PFSK-1 (cell line): ENCODE measurements around the gene NUP214.

Source experiments
- POLR2AphosphoS5 ChIP-seq: IDR thresholded peaks from 2 replicates; pipeline ENCODE4 v1.6.1; 2012; ENCODE audit warnings: low read depth, mild to moderate bottlenecking, control low read depth, low read length, moderate library complexity
- SIN3A ChIP-seq: IDR thresholded peaks from 2 replicates; pipeline ENCODE4 v1.6.1; 2012; ENCODE audit warnings: mild to moderate bottlenecking, low read length, moderate library complexity, borderline replicate concordance; ENCODE audit not compliant: insufficient read depth
- TAF1 ChIP-seq: IDR thresholded peaks from 2 replicates; pipeline ENCODE4 v1.6.1; 2012; ENCODE audit warnings: low read length, control low read depth, borderline replicate concordance; ENCODE audit not compliant: insufficient read depth
- TF ChIP-seq, protein P1 (sequence below), 2 experiments: IDR thresholded peaks; 2 replicates each; pipeline versions ENCODE4 v1.6.1 to v1.8.0; 2011 to 2012; ENCODE audit warnings: low read depth in 2 of 2, low read length in 2 of 2, control low read depth in 1 of 2, inconsistent platforms in 1 of 2, mild to moderate bottlenecking in 1 of 2, moderate library complexity in 1 of 2; ENCODE audit not compliant: insufficient read depth in 1 of 2

DNA sequence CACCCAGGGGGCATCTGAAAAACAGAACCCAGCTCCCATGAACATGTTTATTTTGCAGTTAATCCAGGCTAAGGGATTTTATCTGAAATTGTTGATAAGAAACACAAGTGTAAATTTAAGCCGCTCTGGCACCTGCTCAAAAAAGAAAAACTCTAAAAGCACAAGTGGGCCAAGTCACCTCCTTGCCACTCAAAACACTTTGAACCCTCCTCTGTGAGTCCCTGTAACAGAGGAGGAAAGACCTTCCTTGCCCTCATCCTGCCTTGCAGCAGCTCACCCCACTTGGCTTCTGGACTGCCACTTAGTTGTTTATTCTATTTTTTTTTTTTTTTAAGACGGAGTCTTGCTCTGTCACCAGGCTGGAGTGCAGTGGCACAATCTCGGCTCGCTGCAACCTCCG lies 111.4 kb downstream of the NUP214 start:
- TF ChIP-seq, protein P1, sequence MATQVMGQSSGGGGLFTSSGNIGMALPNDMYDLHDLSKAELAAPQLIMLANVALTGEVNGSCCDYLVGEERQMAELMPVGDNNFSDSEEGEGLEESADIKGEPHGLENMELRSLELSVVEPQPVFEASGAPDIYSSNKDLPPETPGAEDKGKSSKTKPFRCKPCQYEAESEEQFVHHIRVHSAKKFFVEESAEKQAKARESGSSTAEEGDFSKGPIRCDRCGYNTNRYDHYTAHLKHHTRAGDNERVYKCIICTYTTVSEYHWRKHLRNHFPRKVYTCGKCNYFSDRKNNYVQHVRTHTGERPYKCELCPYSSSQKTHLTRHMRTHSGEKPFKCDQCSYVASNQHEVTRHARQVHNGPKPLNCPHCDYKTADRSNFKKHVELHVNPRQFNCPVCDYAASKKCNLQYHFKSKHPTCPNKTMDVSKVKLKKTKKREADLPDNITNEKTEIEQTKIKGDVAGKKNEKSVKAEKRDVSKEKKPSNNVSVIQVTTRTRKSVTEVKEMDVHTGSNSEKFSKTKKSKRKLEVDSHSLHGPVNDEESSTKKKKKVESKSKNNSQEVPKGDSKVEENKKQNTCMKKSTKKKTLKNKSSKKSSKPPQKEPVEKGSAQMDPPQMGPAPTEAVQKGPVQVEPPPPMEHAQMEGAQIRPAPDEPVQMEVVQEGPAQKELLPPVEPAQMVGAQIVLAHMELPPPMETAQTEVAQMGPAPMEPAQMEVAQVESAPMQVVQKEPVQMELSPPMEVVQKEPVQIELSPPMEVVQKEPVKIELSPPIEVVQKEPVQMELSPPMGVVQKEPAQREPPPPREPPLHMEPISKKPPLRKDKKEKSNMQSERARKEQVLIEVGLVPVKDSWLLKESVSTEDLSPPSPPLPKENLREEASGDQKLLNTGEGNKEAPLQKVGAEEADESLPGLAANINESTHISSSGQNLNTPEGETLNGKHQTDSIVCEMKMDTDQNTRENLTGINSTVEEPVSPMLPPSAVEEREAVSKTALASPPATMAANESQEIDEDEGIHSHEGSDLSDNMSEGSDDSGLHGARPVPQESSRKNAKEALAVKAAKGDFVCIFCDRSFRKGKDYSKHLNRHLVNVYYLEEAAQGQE (IDR thresholded peaks at IDR 0.05; ENCODE audit: insufficient read depth in 1 of 2, low read depth in 2 of 2, low read length in 2 of 2): no peak
- TF ChIP-seq POLR2AphosphoS5 (no peak), SIN3A (no peak), TAF1 (no peak)
